Hematopoietic multipotent progenitor cell (in vitro differentiated cells): ENCODE measurements around the gene TMPRSS9. TPM values are rescaled to one million over a fixed set of nuclear protein-coding genes. Genes with fewer than 3 reads are reported as not detected.
"Not testable (repeated sequence)": the region's sequence is repeated elsewhere in the genome, so short reads cannot be mapped to it uniquely, and the experiment has no call there.

Source experiments
- DNase-seq, 3 donors: peaks; one replicate each; pipeline ENCODE4 v3.0.0-alpha.2; 2011 to 2015; ENCODE audit warnings: low read depth in 2 of 3, low spot score in 2 of 3
- total RNA-seq: library from RNA; depleted of rRNA; stranded (reverse); fragments of >200 nt; gene quantifications from one replicate; pipeline ENCODE4 v1.2.3, GENCODE V29; 2012

TMPRSS9 gene
- total RNA-seq, 1 donor: 8.3 TPM

GRCh38 chr19:2454199-2454961 is 94.3 kb downstream of the TMPRSS9 start:
- no peak for DNase-seq

- no peak for DNase-seq
Observed at GRCh38 chr19:2454962-2455850, 95.1 kb downstream of the TMPRSS9 start.

- peak in 1 of 3 donors; percentile 17 for DNase-seq
Observed at GRCh38 chr19:2455851-2456570, 95.9 kb downstream of the TMPRSS9 start.

- DNase-seq: peak in 1 of 3 donors; percentile 15
Observed at GRCh38 chr19:2457394-2458037, 97.5 kb downstream of the TMPRSS9 start.

- DNase-seq: no peak
Observed at GRCh38 chr19:2458054-2458453, 98.0 kb downstream of the TMPRSS9 start.

GRCh38 chr19:2458776-2459175 is 98.7 kb downstream of the TMPRSS9 start:
- DNase-seq: not testable (repeated sequence)

- DNase-seq: no peak
Observed at GRCh38 chr19:2460245-2460644, 100.2 kb downstream of the TMPRSS9 start.

- peak in 1 of 3 donors; percentile 35 for DNase-seq
Observed at GRCh38 chr19:2461751-2462634, 101.9 kb downstream of the TMPRSS9 start.

- no peak for DNase-seq
Observed at GRCh38 chr19:2462635-2463421, 102.8 kb downstream of the TMPRSS9 start.

- not testable (repeated sequence) for DNase-seq
Observed at GRCh38 chr19:2463694-2464093, 103.6 kb downstream of the TMPRSS9 start.

- no peak for DNase-seq
Observed at GRCh38 chr19:2464389-2464788, 104.3 kb downstream of the TMPRSS9 start.

- DNase-seq: no peak
Observed at GRCh38 chr19:2468596-2468995, 108.5 kb downstream of the TMPRSS9 start.

- DNase-seq: peak in 2 of 3 donors; percentile 50 to 68
Observed at GRCh38 chr19:2469102-2469914, 109.2 kb downstream of the TMPRSS9 start.

- not testable (repeated sequence) for DNase-seq
Observed at GRCh38 chr19:2469915-2470200, 109.8 kb downstream of the TMPRSS9 start.

GRCh38 chr19:2474232-2475017 is 114.4 kb downstream of the TMPRSS9 start:
- peak; percentile 81 to 92 (median 91) for DNase-seq

- DNase-seq: peak in 1 of 3 donors; percentile 61
Observed at GRCh38 chr19:2475018-2475701, 115.1 kb downstream of the TMPRSS9 start.
